ENCODE results near the gene NUMBL. TPM values are rescaled to one million over a fixed set of nuclear protein-coding genes. Genes with fewer than 3 reads are reported as not detected.
A peak's percentile ranks its signal among the peaks of the same experiment; 100 is the strongest.

NUMBL gene
- polyA plus RNA-seq, 2 of the 4 experiments (the other 2 are of a cell fraction): 21.1 to 28.7 TPM

GRCh38 chr19:40662925-40663694 is 27.3 kb downstream of the NUMBL start (continued):
- TF ChIP-seq HMGXB4 (CRISPR knock-in tag; IDR thresholded peaks at IDR 0.05; ENCODE audit: borderline replicate concordance) (peak; percentile 89; the same call in 1 of the 2 replicates), CBX2 (IDR thresholded peaks at IDR 0.05; ENCODE audit: borderline replicate concordance, low read depth) (no peak), POLR2A (IDR thresholded peaks at IDR 0.05; ENCODE audit: low read length) (peak; percentile 50), ZC3H11A (IDR thresholded peaks at IDR 0.05) (no peak), CHD4 (IDR thresholded peaks at IDR 0.05; ENCODE audit: borderline replicate concordance) (no peak; the same call in 1 of the 2 replicates), NPAS2 (CRISPR knock-in tag; IDR thresholded peaks at IDR 0.05; ENCODE audit: borderline replicate concordance) (peak; percentile 98)
- TF ChIP-seq, protein P1, sequence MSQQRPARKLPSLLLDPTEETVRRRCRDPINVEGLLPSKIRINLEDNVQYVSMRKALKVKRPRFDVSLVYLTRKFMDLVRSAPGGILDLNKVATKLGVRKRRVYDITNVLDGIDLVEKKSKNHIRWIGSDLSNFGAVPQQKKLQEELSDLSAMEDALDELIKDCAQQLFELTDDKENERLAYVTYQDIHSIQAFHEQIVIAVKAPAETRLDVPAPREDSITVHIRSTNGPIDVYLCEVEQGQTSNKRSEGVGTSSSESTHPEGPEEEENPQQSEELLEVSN (IDR thresholded peaks at IDR 0.05; ENCODE audit: borderline replicate concordance, low read depth): peak; percentile 94
- TF ChIP-seq, protein P2, sequence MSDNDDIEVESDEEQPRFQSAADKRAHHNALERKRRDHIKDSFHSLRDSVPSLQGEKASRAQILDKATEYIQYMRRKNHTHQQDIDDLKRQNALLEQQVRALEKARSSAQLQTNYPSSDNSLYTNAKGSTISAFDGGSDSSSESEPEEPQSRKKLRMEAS (IDR thresholded peaks at IDR 0.05): peak; percentile 100

- no peak overlapping the region for H3K4me3 ChIP-seq
- ChIA-PET CTCF (interaction anchor here (0.9 to 16.6 kb wide), 31 partner anchors 9 to 691 kb away, joined by 3 to 178 read pairs (median 16); partner anchors contain the start of genes ACTMAP, EGLN2, NUMBL and RAB4B), POLR2A (interaction anchor here (2.9 kb wide), 1 partner anchor 89 kb away, joined by 19 read pairs; the partner anchor contains the start of gene ACTMAP)
- no peak overlapping the region for H3K4me2 ChIP-seq
- 69% methylated on average over 1 of the region's 1 CpG for WGBS (ENCODE audit: missing lambda C conversion rate)
- TF ChIP-seq CBX8 (IDR thresholded peaks at IDR 0.05) (no peak), JUNB (IDR thresholded peaks at IDR 0.05) (no peak), HEYL (CRISPR knock-in tag; IDR thresholded peaks at IDR 0.05) (no peak), FOSB (CRISPR knock-in tag; IDR thresholded peaks at IDR 0.05) (no peak), ZSCAN20 (CRISPR knock-in tag; IDR thresholded peaks at IDR 0.05) (no peak), TP53 (CRISPR knock-in tag; IDR thresholded peaks at IDR 0.05) (no peak), BCL3 (IDR thresholded peaks at IDR 0.05) (no peak), CEBPB (IDR thresholded peaks at IDR 0.05) (no peak), REST (IDR thresholded peaks at IDR 0.05) (no peak), SMC3 (IDR thresholded peaks at IDR 0.05) (no peak)
- TF ChIP-seq, protein P2 (IDR thresholded peaks at IDR 0.05): no peak
- no peaks in the 10 kb centered on the region for H3K9me3 ChIP-seq
- no peak for DNase-seq (ENCODE audit: low read depth in 1 of 2, low spot score in 1 of 2)
- FAIRE-seq: peak; percentile 81
- H3K4me1 ChIP-seq: peaks cover 34% of the 10 kb centered on the region
- ATAC-seq: no peak
- no peak overlapping the region for H3K27ac ChIP-seq
These were observed 28.8 kb downstream of the NUMBL start for GRCh38 chr19:40661616-40662015.

Data from A549 (cell line).